Neural cell (in vitro differentiated cells): ENCODE results near the gene POLDIP3. TPM values are rescaled to one million over a fixed set of nuclear protein-coding genes. Genes with fewer than 3 reads are reported as not detected.
A peak's percentile ranks its signal among the peaks of the same experiment; 100 is the strongest.

Experiments
- H2AFZ ChIP-seq: fragments of 200-600, 300-800 bp; sonication (generic), shearing (Covaris generic); 2 replicates; pipeline ENCODE4 v1.6.0; 2014; ENCODE audit warnings: low read depth, mild to moderate bottlenecking, antibody characterized with exemption, low read length, moderate library complexity
- H3F3A ChIP-seq: fragments of 200-600 bp; shearing (Covaris generic); 2 replicates; pipeline ENCODE4 v1.6.1; 2016; ENCODE audit warnings: mild to moderate bottlenecking, moderate library complexity, mixed read lengths, antibody characterized with exemption, low read length; ENCODE audit not compliant: insufficient read depth, poor library complexity, severe bottlenecking
- H3K27ac ChIP-seq: fragments of 200-600, 300-800 bp; sonication (generic), shearing (Covaris generic); 2 replicates; pipeline ENCODE4 v1.5.1; 2014; ENCODE audit warnings: mild to moderate bottlenecking, low read length, moderate library complexity
- H3K27me3 ChIP-seq: fragments of 300-800, 200-600 bp; sonication (generic), shearing (Covaris generic); 2 replicates; pipeline ENCODE4 v1.6.0; 2014; ENCODE audit warnings: mild to moderate bottlenecking, low read depth, low read length, moderate library complexity; ENCODE audit not compliant: insufficient read depth
- H3K36me3 ChIP-seq: fragments of 300-800, 200-600 bp; sonication (generic), shearing (Covaris generic); 2 replicates; pipeline ENCODE4 v1.5.1; 2014; ENCODE audit warnings: mild to moderate bottlenecking, antibody characterized with exemption, low read length, moderate library complexity; ENCODE audit not compliant: insufficient read depth
- H3K4me2 ChIP-seq: fragments of 300-800, 200-600 bp; sonication (generic), shearing (Covaris generic); 2 replicates; pipeline ENCODE4 v1.6.0; 2014; ENCODE audit warnings: mild to moderate bottlenecking, low read length
- H3K4me3 ChIP-seq: fragments of 300-800, 200-600 bp; sonication (generic), shearing (Covaris generic); 2 replicates; pipeline ENCODE4 v1.5.1; 2014; ENCODE audit warnings: mild to moderate bottlenecking, low read length, moderate library complexity
- H3K79me2 ChIP-seq: fragments of 200-600 bp; shearing (Covaris generic); replicated peaks from 2 replicates; pipeline ENCODE4 v1.6.0; 2014; ENCODE audit warnings: mild to moderate bottlenecking, low read length, moderate library complexity; ENCODE audit not compliant: insufficient read depth
- H3K9ac ChIP-seq: fragments of 300-800, 200-600 bp; sonication (generic), shearing (Covaris generic); 2 replicates; pipeline ENCODE4 v1.6.1; 2016; ENCODE audit warnings: mild to moderate bottlenecking, low read length, mixed read lengths
- H3K9me2 ChIP-seq: fragments of 200-600 bp; shearing (Covaris generic); 2 replicates; pipeline ENCODE4 v1.6.1; 2016; ENCODE audit warnings: mild to moderate bottlenecking, low read length, mixed read lengths; ENCODE audit not compliant: insufficient read depth
- H3K9me3 ChIP-seq: fragments of 200-600, 300-800 bp; sonication (generic), shearing (Covaris generic); 2 replicates; pipeline ENCODE4 v1.6.1; 2016; ENCODE audit warnings: mild to moderate bottlenecking, mixed run types, low read length, moderate library complexity, mixed read lengths
- H4K20me1 ChIP-seq: fragments of 200-600 bp; shearing (Covaris generic); 2 replicates; pipeline ENCODE4 v1.6.1; 2016; ENCODE audit warnings: mild to moderate bottlenecking, mixed run types; ENCODE audit not compliant: insufficient read depth
- EP300 ChIP-seq: fragments of 450-650 bp; conservative IDR thresholded peaks from 2 replicates; pipeline ENCODE4 v1.6.1; 2014; ENCODE audit warnings: antibody characterized with exemption, mild to moderate bottlenecking, moderate library complexity; ENCODE audit not compliant: poor library complexity, severe bottlenecking
- EZH2 ChIP-seq: fragments of 200-600, 300-800 bp; shearing (Covaris generic), sonication (generic); IDR thresholded peaks from 2 replicates; pipeline ENCODE4 v1.6.1; 2014; ENCODE audit warnings: antibody characterized with exemption, low read length, borderline replicate concordance, mild to moderate bottlenecking; ENCODE audit not compliant: insufficient read depth, poor library complexity, severe bottlenecking
- MXI1 ChIP-seq: fragments of 450-650 bp; conservative IDR thresholded peaks from 2 replicates; pipeline ENCODE4 v1.6.1; 2014; ENCODE audit warnings: antibody characterized with exemption, mild to moderate bottlenecking; ENCODE audit not compliant: poor library complexity, severe bottlenecking
- POLR2AphosphoS5 ChIP-seq: IDR thresholded peaks from 2 replicates; pipeline ENCODE4 v1.6.1; 2012
- RAD21 ChIP-seq: fragments of 450-650 bp; conservative IDR thresholded peaks from 2 replicates; pipeline ENCODE4 v1.6.1; 2014; ENCODE audit warnings: antibody characterized with exemption, mild to moderate bottlenecking, moderate library complexity
- SMC3 ChIP-seq: fragments of 450-650 bp; conservative IDR thresholded peaks from 2 replicates; pipeline ENCODE4 v1.6.1; 2014; ENCODE audit warnings: antibody characterized with exemption, mild to moderate bottlenecking, moderate library complexity; ENCODE audit not compliant: poor library complexity
- TAF1 ChIP-seq: IDR thresholded peaks from 2 replicates; pipeline ENCODE4 v1.6.1; 2012; ENCODE audit warnings: low read depth
- polyA plus RNA-seq: library from polyadenylated mRNA; depleted of rRNA; stranded (reverse); fragments of >200 nt; gene quantifications from 2 replicates; pipeline ENCODE4 v1.2.3, GENCODE V29; 2014
- TF ChIP-seq, protein P1 (sequence below): IDR thresholded peaks from 2 replicates; pipeline ENCODE4 v1.6.1; 2012; ENCODE audit warnings: borderline replicate concordance
- TF ChIP-seq, protein P2 (sequence below): fragments of 450-650 bp; IDR thresholded peaks from 2 replicates; pipeline ENCODE4 v1.5.1; 2014; ENCODE audit warnings: antibody characterized with exemption, mild to moderate bottlenecking, moderate library complexity; ENCODE audit not compliant: poor library complexity, severe bottlenecking

POLDIP3 gene
- polyA plus RNA-seq, 1 donor from 2014 or later = 56.9 TPM

DNA sequence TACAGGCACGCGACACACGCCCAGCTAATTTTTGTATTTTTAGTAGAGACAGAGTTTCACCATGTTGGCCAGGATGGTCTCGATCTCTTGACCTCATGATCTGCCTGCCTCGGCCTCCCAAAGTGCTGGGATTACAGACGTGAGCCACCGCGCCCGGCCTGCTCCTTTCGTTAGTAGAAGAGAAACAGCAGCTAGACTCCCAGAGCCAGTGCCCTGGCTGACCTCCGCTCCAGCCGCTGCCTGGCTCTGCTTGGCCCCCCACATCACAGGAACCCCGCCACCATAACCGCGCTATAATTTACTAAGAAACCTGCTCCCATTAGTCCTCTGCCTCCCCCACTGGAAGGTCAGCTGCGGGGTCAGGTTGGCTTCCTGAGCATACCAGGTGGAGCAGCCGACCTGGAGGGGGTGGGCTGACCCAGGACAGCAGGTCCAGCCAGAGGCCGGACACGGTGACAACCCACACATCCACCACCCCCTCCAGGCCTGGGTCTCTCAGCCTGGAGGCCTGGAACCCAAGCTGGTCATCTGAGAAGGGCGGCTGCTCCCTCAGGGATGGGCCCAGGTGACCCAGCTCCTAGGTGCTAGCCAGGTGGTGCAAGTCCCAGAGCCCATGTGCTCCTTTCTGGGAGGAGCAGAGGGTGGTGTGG is 7.5 kb upstream of the POLDIP3 start:
- Histone ChIP-seq H2AFZ (no peak overlapping the region), H3K9me3 (no peaks in the 10 kb centered on the region), H3K27ac (no peak overlapping the region), H3K79me2 (no peaks in the 10 kb centered on the region), H3K36me3 (no peaks in the 10 kb centered on the region), H3K4me3 (no peak overlapping the region), H3K9ac (no peak overlapping the region), H4K20me1 (no peaks in the 10 kb centered on the region), H3K4me2 (no peak overlapping the region), H3F3A (no peaks in the 10 kb centered on the region), H3K27me3 (no peaks in the 10 kb centered on the region), H3K9me2 (no peaks in the 10 kb centered on the region)
- no peak for TF ChIP-seq SMC3
- no peak for TF ChIP-seq MXI1
- TF ChIP-seq TAF1 = no peak
- TF ChIP-seq POLR2AphosphoS5 = no peak
- TF ChIP-seq RAD21 = no peak
- TF ChIP-seq EP300 = no peak
- no peak for TF ChIP-seq EZH2
- TF ChIP-seq, protein P1, sequence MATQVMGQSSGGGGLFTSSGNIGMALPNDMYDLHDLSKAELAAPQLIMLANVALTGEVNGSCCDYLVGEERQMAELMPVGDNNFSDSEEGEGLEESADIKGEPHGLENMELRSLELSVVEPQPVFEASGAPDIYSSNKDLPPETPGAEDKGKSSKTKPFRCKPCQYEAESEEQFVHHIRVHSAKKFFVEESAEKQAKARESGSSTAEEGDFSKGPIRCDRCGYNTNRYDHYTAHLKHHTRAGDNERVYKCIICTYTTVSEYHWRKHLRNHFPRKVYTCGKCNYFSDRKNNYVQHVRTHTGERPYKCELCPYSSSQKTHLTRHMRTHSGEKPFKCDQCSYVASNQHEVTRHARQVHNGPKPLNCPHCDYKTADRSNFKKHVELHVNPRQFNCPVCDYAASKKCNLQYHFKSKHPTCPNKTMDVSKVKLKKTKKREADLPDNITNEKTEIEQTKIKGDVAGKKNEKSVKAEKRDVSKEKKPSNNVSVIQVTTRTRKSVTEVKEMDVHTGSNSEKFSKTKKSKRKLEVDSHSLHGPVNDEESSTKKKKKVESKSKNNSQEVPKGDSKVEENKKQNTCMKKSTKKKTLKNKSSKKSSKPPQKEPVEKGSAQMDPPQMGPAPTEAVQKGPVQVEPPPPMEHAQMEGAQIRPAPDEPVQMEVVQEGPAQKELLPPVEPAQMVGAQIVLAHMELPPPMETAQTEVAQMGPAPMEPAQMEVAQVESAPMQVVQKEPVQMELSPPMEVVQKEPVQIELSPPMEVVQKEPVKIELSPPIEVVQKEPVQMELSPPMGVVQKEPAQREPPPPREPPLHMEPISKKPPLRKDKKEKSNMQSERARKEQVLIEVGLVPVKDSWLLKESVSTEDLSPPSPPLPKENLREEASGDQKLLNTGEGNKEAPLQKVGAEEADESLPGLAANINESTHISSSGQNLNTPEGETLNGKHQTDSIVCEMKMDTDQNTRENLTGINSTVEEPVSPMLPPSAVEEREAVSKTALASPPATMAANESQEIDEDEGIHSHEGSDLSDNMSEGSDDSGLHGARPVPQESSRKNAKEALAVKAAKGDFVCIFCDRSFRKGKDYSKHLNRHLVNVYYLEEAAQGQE = no peak
- TF ChIP-seq, protein P2, sequence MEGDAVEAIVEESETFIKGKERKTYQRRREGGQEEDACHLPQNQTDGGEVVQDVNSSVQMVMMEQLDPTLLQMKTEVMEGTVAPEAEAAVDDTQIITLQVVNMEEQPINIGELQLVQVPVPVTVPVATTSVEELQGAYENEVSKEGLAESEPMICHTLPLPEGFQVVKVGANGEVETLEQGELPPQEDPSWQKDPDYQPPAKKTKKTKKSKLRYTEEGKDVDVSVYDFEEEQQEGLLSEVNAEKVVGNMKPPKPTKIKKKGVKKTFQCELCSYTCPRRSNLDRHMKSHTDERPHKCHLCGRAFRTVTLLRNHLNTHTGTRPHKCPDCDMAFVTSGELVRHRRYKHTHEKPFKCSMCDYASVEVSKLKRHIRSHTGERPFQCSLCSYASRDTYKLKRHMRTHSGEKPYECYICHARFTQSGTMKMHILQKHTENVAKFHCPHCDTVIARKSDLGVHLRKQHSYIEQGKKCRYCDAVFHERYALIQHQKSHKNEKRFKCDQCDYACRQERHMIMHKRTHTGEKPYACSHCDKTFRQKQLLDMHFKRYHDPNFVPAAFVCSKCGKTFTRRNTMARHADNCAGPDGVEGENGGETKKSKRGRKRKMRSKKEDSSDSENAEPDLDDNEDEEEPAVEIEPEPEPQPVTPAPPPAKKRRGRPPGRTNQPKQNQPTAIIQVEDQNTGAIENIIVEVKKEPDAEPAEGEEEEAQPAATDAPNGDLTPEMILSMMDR = no peak

GRCh38 chr22:42621505-42622002 is 6.9 kb upstream of the POLDIP3 start:
- no peaks in the 10 kb centered on the region for H4K20me1 ChIP-seq
- no peak overlapping the region for H3K4me3 ChIP-seq
- no peaks in the 10 kb centered on the region for H3K27me3 ChIP-seq
- TF ChIP-seq SMC3 (peak; percentile 82), POLR2AphosphoS5 (no peak), EP300 (no peak), TAF1 (no peak), MXI1 (peak; percentile 13), RAD21 (peak; percentile 67), EZH2 (no peak)
- TF ChIP-seq, protein P2 = peak; percentile 82
- TF ChIP-seq, protein P1 = no peak
- H3K9ac ChIP-seq = no peak overlapping the region
- no peaks in the 10 kb centered on the region for H3K9me2 ChIP-seq
- no peaks in the 10 kb centered on the region for H3K79me2 ChIP-seq
- H3F3A ChIP-seq = no peaks in the 10 kb centered on the region
- H3K9me3 ChIP-seq = no peaks in the 10 kb centered on the region
- no peak overlapping the region for H2AFZ ChIP-seq
- H3K27ac ChIP-seq = no peak overlapping the region
- no peak overlapping the region for H3K4me2 ChIP-seq
- H3K36me3 ChIP-seq = no peaks in the 10 kb centered on the region
